Measurements from ENCODE around the gene WNT16.
A peak's percentile ranks its signal among the peaks of the same experiment; 100 is the strongest.

The WNT16 gene

DNA sequence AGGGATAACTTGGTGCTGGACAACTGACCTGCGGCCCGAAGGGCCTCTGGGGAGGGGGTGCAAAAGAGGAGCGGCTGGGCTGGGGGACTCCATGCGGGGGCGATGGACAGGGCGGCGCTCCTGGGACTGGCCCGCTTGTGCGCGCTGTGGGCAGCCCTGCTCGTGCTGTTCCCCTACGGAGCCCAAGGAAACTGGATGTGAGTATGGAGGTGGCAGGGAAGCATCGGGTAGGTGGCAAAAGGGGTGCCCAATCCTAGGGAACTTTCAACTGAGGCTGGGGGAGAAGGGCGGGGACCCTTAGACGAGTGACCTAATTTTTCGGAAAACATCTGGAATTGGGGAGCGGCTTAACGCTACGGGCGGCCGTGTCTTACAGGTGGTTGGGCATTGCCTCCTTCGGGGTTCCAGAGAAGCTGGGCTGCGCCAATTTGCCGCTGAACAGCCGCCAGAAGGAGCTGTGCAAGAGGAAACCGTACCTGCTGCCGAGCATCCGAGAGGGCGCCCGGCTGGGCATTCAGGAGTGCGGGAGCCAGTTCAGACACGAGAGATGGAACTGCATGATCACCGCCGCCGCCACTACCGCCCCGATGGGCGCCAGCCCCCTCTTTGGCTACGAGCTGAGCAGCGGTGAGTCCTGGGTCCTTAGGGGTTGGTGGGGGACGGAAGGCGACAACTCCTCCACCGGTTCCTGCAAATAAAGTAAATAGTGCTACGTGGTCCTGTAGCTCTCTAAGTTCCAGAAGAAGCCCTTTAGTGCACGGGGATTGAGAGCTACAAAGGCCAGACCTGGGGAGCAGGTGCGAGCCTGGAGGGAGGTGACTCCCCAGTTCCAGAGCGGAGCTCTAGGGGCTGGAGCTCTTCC is 622 bp downstream of the WNT16 start:
- H3K9me3 ChIP-seq (ENCODE audit: control insufficient read depth in 5 of 5, low read length in 5 of 5) = no peaks in the 10 kb centered on the region
- no peaks in the 10 kb centered on the region for H3K36me3 ChIP-seq (ENCODE audit: control insufficient read depth in 5 of 5, insufficient read depth in 5 of 5, low read length in 5 of 5)
- peaks cover 0 to 21% (median 20%) of the 10 kb centered on the region in 5 donors for H3K4me1 ChIP-seq (ENCODE audit: control insufficient read depth in 5 of 5, insufficient read depth in 5 of 5, low read length in 5 of 5)
- H3K4me3 ChIP-seq (ENCODE audit: low read depth in 1 of 5, low read length in 5 of 5) = peak overlapping the region; percentile 35 to 68 (median 42)
- no peak overlapping the region for H3K9ac ChIP-seq (ENCODE audit: low read length in 5 of 5)
- peaks cover 23 to 41% (median 40%) of the 10 kb centered on the region in 5 donors for H3K27me3 ChIP-seq (ENCODE audit: control insufficient read depth in 5 of 5, insufficient read depth in 4 of 5, low read length in 5 of 5)
- no peak overlapping the region for H3K27ac ChIP-seq (ENCODE audit: low read depth, low read length)

DNA sequence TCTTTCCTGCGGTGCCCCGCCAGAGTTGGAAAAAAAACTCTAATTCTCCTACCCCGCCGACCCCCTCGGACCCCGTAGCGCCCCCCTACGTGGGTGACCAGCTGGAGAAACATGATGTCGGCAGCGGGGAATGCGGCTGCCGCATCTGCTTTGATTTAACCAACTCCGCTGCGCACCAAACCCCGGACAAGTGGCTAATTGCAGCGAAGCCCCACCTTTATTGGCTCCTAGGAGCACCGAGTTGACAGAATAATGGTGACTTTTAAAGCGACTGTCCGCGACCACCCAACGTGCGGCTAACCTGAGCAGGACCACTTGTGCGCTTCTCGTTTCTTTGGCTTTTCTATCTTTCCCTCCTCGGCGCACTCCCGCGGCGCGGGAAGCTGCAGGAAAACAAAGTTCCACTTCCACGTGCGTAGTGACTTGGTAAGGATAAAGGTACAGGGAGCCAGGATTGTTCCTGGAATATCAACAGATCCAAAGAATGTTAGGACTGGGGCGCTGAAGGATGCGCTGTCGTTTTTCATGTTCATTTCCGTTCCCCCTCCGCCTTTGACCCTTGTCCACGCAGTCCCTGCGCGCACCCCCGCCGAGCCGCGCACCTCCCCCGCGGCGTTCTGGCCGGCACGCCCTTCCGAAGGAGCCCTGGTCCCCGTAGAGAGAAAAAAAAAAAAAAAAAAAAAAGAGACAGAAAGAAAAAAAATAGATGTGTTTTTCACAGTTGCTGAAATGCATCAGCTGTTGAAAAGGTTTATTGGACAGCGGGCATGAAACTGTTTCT is 1.4 kb downstream of the WNT16 start:
- Histone ChIP-seq H3K9ac (ENCODE audit: low read length in 5 of 5) (no peak overlapping the region), H3K4me1 (ENCODE audit: control insufficient read depth in 5 of 5, insufficient read depth in 5 of 5, low read length in 5 of 5) (peaks cover 0 to 21% (median 20%) of the 10 kb centered on the region in 5 donors), H3K9me3 (ENCODE audit: control insufficient read depth in 5 of 5, low read length in 5 of 5) (no peaks in the 10 kb centered on the region), H3K36me3 (ENCODE audit: control insufficient read depth in 5 of 5, insufficient read depth in 5 of 5, low read length in 5 of 5) (no peaks in the 10 kb centered on the region), H3K27me3 (ENCODE audit: control insufficient read depth in 5 of 5, insufficient read depth in 4 of 5, low read length in 5 of 5) (peaks cover 27 to 47% (median 44%) of the 10 kb centered on the region in 5 donors), H3K4me3 (ENCODE audit: low read depth in 1 of 5, low read length in 5 of 5) (peak overlapping the region; percentile 39 to 76 (median 57)), H3K27ac (ENCODE audit: low read depth, low read length) (no peak overlapping the region)

DNA sequence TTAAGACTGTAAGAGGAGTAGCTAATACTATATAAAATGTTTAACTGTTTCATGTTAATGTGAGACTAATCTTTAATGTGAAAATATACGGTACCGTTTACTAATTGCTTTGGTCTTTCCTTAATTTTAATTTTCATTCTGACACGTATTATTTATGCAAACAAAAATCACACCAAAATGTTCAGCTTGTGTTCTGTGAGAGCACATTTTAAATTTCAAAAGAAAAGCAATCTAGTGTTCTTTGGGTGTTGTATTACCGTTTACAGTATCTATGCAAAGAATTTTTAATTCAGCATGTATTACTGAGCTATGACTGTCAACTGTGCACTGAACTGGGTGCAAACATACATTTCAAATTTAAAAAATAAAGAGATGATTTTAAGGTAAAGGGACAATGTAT is 2.2 kb downstream of the WNT16 start:
- Histone ChIP-seq H3K9ac (ENCODE audit: low read length in 5 of 5) (no peak overlapping the region), H3K27me3 (ENCODE audit: control insufficient read depth in 5 of 5, insufficient read depth in 4 of 5, low read length in 5 of 5) (peaks cover 27 to 48% (median 44%) of the 10 kb centered on the region in 5 donors), H3K4me1 (ENCODE audit: control insufficient read depth in 5 of 5, insufficient read depth in 5 of 5, low read length in 5 of 5) (peaks cover 0 to 21% (median 20%) of the 10 kb centered on the region in 5 donors), H3K27ac (ENCODE audit: low read depth, low read length) (no peak overlapping the region), H3K4me3 (ENCODE audit: low read depth in 1 of 5, low read length in 5 of 5) (no peak overlapping the region), H3K36me3 (ENCODE audit: control insufficient read depth in 5 of 5, insufficient read depth in 5 of 5, low read length in 5 of 5) (no peaks in the 10 kb centered on the region), H3K9me3 (ENCODE audit: control insufficient read depth in 5 of 5, low read length in 5 of 5) (no peaks in the 10 kb centered on the region)

DNA sequence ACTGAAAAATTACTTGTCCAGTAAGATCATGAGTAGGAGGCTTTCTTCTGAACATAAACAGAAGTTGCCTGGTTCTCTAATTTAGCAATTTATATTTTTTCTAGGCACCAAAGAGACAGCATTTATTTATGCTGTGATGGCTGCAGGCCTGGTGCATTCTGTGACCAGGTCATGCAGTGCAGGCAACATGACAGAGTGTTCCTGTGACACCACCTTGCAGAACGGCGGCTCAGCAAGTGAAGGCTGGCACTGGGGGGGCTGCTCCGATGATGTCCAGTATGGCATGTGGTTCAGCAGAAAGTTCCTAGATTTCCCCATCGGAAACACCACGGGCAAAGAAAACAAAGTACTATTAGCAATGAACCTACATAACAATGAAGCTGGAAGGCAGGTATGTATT is 2.8 kb downstream of the WNT16 start:
- Histone ChIP-seq H3K27ac (ENCODE audit: low read depth, low read length) (no peak overlapping the region), H3K4me1 (ENCODE audit: control insufficient read depth in 5 of 5, insufficient read depth in 5 of 5, low read length in 5 of 5) (peaks cover 0 to 21% (median 20%) of the 10 kb centered on the region in 5 donors), H3K4me3 (ENCODE audit: low read depth in 1 of 5, low read length in 5 of 5) (no peak overlapping the region), H3K9ac (ENCODE audit: low read length in 5 of 5) (no peak overlapping the region), H3K27me3 (ENCODE audit: control insufficient read depth in 5 of 5, insufficient read depth in 4 of 5, low read length in 5 of 5) (peaks cover 27 to 48% (median 44%) of the 10 kb centered on the region in 5 donors), H3K36me3 (ENCODE audit: control insufficient read depth in 5 of 5, insufficient read depth in 5 of 5, low read length in 5 of 5) (no peaks in the 10 kb centered on the region), H3K9me3 (ENCODE audit: control insufficient read depth in 5 of 5, low read length in 5 of 5) (no peaks in the 10 kb centered on the region)

DNA sequence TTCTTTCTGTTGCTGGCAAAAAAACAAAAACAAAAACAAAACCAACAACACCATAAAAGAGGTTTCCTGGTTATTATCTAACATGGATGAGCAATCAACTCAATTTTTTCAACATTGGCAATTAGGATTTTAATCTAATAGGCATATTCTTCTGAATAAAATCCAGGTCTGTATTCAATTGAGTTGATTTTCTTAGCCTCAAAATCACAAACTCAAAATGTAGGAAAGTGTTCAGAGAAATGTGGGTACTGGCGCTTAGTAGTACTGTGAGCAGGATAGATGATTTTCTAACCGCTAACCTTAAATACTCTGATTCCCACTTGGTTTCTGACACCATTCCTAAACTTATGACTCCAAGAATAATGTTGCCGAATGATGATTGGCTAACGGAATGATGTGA is 5.6 kb downstream of the WNT16 start:
- no peaks in the 10 kb centered on the region for H3K36me3 ChIP-seq (ENCODE audit: control insufficient read depth in 5 of 5, insufficient read depth in 5 of 5, low read length in 5 of 5)
- no peak overlapping the region for H3K4me3 ChIP-seq (ENCODE audit: low read depth in 1 of 5, low read length in 5 of 5)
- no peak overlapping the region for H3K27ac ChIP-seq (ENCODE audit: low read depth, low read length)
- no peak overlapping the region for H3K9ac ChIP-seq (ENCODE audit: low read length in 5 of 5)
- H3K27me3 ChIP-seq (ENCODE audit: control insufficient read depth in 5 of 5, insufficient read depth in 4 of 5, low read length in 5 of 5) = peaks cover 21 to 42% (median 29%) of the 10 kb centered on the region in 5 donors
- H3K9me3 ChIP-seq (ENCODE audit: control insufficient read depth in 5 of 5, low read length in 5 of 5) = no peaks in the 10 kb centered on the region
- H3K4me1 ChIP-seq (ENCODE audit: control insufficient read depth in 5 of 5, insufficient read depth in 5 of 5, low read length in 5 of 5) = peaks cover 0 to 15% (median 12%) of the 10 kb centered on the region in 5 donors

DNA sequence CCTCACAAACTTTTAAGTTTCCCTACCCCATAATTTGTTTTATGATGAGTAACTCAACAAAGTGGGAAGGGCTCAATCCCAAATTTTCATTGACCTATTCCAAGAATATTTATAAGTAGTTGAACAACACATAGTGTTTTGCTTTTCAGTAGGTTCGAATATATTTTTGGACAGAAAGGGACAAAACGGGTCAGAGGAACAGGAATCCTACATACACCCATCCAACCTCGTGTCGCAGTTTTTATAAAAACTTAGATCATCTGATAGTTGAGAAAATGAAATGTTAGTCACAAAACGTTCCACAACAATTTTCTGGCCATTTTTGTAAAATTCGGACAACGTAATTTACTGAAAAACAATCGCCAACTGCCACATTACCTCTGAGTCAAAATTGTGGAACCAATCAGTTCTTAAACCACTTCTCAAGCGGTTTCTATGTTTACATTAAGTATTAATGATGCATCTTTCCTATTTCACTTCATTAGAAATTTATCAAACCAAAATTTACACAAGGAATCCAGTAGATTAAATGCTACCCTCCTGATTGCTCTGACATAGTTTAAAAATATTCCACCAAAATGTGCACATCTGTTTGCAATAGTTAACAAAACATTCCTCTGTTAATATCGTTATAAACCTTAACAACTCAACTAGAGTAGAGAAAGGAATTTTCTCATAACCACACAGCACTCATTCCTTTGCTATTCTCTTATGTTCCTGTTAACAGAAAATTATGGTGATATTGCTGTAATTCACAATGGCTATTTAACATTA is 6.3 kb downstream of the WNT16 start:
- Histone ChIP-seq H3K9me3 (ENCODE audit: control insufficient read depth in 5 of 5, low read length in 5 of 5) (no peaks in the 10 kb centered on the region), H3K27me3 (ENCODE audit: control insufficient read depth in 5 of 5, insufficient read depth in 4 of 5, low read length in 5 of 5) (peaks cover 15 to 35% (median 23%) of the 10 kb centered on the region in 5 donors), H3K36me3 (ENCODE audit: control insufficient read depth in 5 of 5, insufficient read depth in 5 of 5, low read length in 5 of 5) (no peaks in the 10 kb centered on the region), H3K27ac (ENCODE audit: low read depth, low read length) (no peak overlapping the region), H3K9ac (ENCODE audit: low read length in 5 of 5) (no peak overlapping the region), H3K4me3 (ENCODE audit: low read depth in 1 of 5, low read length in 5 of 5) (no peak overlapping the region), H3K4me1 (ENCODE audit: control insufficient read depth in 5 of 5, insufficient read depth in 5 of 5, low read length in 5 of 5) (peaks cover 0 to 8% (median 6%) of the 10 kb centered on the region in 5 donors)

DNA sequence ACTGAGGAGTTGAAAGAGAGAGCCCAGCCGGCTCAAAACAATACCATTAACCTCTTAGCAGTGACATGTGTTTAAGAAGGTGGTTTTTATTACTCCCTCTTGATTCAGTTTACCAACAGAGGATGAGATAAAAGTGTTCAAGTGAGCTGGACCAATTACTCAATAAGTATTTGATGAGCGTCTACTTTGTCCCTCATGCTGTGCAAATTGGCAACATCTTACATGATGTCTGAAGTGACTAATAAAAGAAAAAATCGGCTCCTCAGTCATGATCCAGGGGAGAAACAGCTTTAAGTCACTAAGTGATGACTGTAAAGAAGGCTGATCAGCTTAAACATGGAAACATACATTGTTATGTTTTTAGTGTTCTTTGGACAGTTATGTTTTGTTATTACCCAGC is 7.8 kb downstream of the WNT16 start:
- Histone ChIP-seq H3K4me3 (ENCODE audit: low read depth in 1 of 5, low read length in 5 of 5) (no peak overlapping the region), H3K9me3 (ENCODE audit: control insufficient read depth in 5 of 5, low read length in 5 of 5) (no peaks in the 10 kb centered on the region), H3K36me3 (ENCODE audit: control insufficient read depth in 5 of 5, insufficient read depth in 5 of 5, low read length in 5 of 5) (no peaks in the 10 kb centered on the region), H3K4me1 (ENCODE audit: control insufficient read depth in 5 of 5, insufficient read depth in 5 of 5, low read length in 5 of 5) (no peaks in the 10 kb centered on the region), H3K27ac (ENCODE audit: low read depth, low read length) (no peak overlapping the region), H3K27me3 (ENCODE audit: control insufficient read depth in 5 of 5, insufficient read depth in 4 of 5, low read length in 5 of 5) (peaks cover 9 to 21% (median 16%) of the 10 kb centered on the region in 5 donors), H3K9ac (ENCODE audit: low read length in 5 of 5) (no peak overlapping the region)

DNA sequence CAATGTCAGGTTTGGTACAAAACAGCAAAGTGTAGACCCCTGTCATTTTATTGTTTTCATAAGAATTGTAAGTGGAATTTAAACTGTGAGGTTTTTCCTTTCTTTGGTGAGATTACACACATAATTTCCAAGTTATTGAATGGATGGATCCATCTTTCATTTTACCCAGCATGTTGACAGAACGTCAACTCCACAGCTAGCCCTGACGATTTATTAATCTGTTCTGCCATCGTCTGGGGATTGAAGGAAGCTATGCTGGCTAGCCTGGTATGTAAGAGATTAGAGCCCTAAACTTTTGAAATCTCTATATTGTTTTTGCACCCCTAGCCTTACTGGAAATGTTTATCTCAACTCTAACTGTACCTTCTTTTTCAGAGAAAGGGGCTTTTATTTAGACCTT is 8.6 kb downstream of the WNT16 start:
- Histone ChIP-seq H3K4me1 (ENCODE audit: control insufficient read depth in 5 of 5, insufficient read depth in 5 of 5, low read length in 5 of 5) (no peaks in the 10 kb centered on the region), H3K36me3 (ENCODE audit: control insufficient read depth in 5 of 5, insufficient read depth in 5 of 5, low read length in 5 of 5) (no peaks in the 10 kb centered on the region), H3K27ac (ENCODE audit: low read depth, low read length) (no peak overlapping the region), H3K9ac (ENCODE audit: low read length in 5 of 5) (no peak overlapping the region), H3K27me3 (ENCODE audit: control insufficient read depth in 5 of 5, insufficient read depth in 4 of 5, low read length in 5 of 5) (peaks cover 3 to 14% (median 9%) of the 10 kb centered on the region in 5 donors), H3K4me3 (ENCODE audit: low read depth in 1 of 5, low read length in 5 of 5) (no peak overlapping the region), H3K9me3 (ENCODE audit: control insufficient read depth in 5 of 5, low read length in 5 of 5) (no peaks in the 10 kb centered on the region)

DNA sequence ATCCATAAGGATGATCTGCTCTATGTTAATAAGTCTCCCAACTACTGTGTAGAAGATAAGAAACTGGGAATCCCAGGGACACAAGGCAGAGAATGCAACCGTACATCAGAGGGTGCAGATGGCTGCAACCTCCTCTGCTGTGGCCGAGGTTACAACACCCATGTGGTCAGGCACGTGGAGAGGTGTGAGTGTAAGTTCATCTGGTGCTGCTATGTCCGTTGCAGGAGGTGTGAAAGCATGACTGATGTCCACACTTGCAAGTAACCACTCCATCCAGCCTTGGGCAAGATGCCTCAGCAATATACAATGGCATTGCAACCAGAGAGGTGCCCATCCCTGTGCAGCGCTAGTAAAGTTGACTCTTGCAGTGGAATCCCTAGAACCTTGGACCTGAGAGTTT is 10.3 kb downstream of the WNT16 start:
- Histone ChIP-seq H3K27ac (ENCODE audit: low read depth, low read length) (no peak overlapping the region), H3K9me3 (ENCODE audit: control insufficient read depth in 5 of 5, low read length in 5 of 5) (no peaks in the 10 kb centered on the region), H3K27me3 (ENCODE audit: control insufficient read depth in 5 of 5, insufficient read depth in 4 of 5, low read length in 5 of 5) (peaks cover 3 to 11% (median 8%) of the 10 kb centered on the region in 5 donors), H3K4me3 (ENCODE audit: low read depth in 1 of 5, low read length in 5 of 5) (no peak overlapping the region), H3K9ac (ENCODE audit: low read length in 5 of 5) (no peak overlapping the region), H3K4me1 (ENCODE audit: control insufficient read depth in 5 of 5, insufficient read depth in 5 of 5, low read length in 5 of 5) (peaks cover 0 to 5% (median 4%) of the 10 kb centered on the region in 5 donors), H3K36me3 (ENCODE audit: control insufficient read depth in 5 of 5, insufficient read depth in 5 of 5, low read length in 5 of 5) (no peaks in the 10 kb centered on the region)

Data from subcutaneous abdominal adipose tissue (tissue), 5 donors.